ENCODE data around the gene GLIS1. TPM values are rescaled to one million over a fixed set of nuclear protein-coding genes. Genes with fewer than 3 reads are reported as not detected.

The GLIS1 gene
- total RNA-seq, 1 experiment from 2014 or later = 0.39 TPM

DNA sequence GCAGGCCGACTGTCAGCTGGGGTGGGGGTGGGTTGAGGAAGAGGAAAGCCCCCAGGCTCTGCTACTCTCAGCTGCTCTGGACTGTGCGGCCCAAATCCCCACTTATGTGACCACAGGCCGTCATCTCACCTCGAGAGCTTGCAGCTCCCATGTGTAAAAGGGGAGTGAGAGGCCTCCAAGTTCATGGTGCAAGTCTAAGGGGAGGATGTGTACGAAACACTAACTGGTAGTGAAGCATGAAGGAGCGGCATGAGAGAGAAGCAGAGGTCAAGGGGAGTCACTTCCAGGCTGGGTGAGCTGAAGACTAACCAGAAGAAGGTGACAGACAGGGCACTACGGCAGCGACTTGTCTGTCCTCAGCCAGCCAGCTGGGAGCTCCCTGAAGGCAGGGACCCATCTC lies 43.8 kb downstream of the GLIS1 start:
- intact Hi-C loops (cut with micrococcal nuclease) = no loop called here
- Histone ChIP-seq H3K27me3 (ENCODE audit: insufficient read depth, low read length) (no peaks in the 10 kb centered on the region), H3K79me2 (ENCODE audit: insufficient read depth, low read length) (no peaks in the 10 kb centered on the region), H3K36me3 (ENCODE audit: control insufficient read depth in 1 of 2, insufficient read depth in 2 of 2, low read length in 2 of 2) (no peaks in the 10 kb centered on the region), H3K4me1 (ENCODE audit: control insufficient read depth in 1 of 2, insufficient read depth in 2 of 2, low read length in 2 of 2) (no peaks in the 10 kb centered on the region), H3K9me2 (ENCODE audit: insufficient read depth) (no peaks in the 10 kb centered on the region), H3K9ac (ENCODE audit: low read length) (no peak overlapping the region), H3K4me2 (ENCODE audit: low read length) (no peak overlapping the region), H3K9me3 (ENCODE audit: control insufficient read depth in 1 of 2, insufficient read depth in 1 of 2, low read depth in 1 of 2, low read length in 2 of 2) (no peaks in the 10 kb centered on the region), H2AFZ (ENCODE audit: low read depth, low read length, poor library complexity, severe bottlenecking) (no peak overlapping the region), H4K20me1 (ENCODE audit: insufficient read depth) (no peaks in the 10 kb centered on the region), H3K4me3 (replicated peaks in 1 of 2; ENCODE audit: low read depth in 1 of 2, low read length in 2 of 2) (no peak overlapping the region), H3K27ac (ENCODE audit: low read depth, low read length) (no peak overlapping the region)
- ChIA-PET RAD21 (ENCODE audit: low non-redundant PET in 1 of 2, low total read pairs in 2 of 2, uncharacterized antibody in 2 of 2, unreplicated experiment in 2 of 2) (no interaction called here), POLR2A (no interaction called here), CTCF (interaction anchor here (0.6 kb wide), 1 partner anchor 13 kb away, joined by 4 read pairs; no protein-coding TSS in a partner anchor)
- TF ChIP-seq, protein P1, sequence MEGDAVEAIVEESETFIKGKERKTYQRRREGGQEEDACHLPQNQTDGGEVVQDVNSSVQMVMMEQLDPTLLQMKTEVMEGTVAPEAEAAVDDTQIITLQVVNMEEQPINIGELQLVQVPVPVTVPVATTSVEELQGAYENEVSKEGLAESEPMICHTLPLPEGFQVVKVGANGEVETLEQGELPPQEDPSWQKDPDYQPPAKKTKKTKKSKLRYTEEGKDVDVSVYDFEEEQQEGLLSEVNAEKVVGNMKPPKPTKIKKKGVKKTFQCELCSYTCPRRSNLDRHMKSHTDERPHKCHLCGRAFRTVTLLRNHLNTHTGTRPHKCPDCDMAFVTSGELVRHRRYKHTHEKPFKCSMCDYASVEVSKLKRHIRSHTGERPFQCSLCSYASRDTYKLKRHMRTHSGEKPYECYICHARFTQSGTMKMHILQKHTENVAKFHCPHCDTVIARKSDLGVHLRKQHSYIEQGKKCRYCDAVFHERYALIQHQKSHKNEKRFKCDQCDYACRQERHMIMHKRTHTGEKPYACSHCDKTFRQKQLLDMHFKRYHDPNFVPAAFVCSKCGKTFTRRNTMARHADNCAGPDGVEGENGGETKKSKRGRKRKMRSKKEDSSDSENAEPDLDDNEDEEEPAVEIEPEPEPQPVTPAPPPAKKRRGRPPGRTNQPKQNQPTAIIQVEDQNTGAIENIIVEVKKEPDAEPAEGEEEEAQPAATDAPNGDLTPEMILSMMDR (IDR thresholded peaks at IDR 0.05 in 2 of 3, conservative IDR thresholded peaks at IDR 0.05 in 1 of 3; ENCODE audit: borderline replicate concordance in 1 of 3, insufficient read depth in 1 of 3, low read depth in 2 of 3, low read length in 2 of 3) = no peak
- TF ChIP-seq SRF (IDR thresholded peaks at IDR 0.05; ENCODE audit: low read depth) (no peak), EZH2 (IDR thresholded peaks at IDR 0.05) (no peak), YY1 (IDR thresholded peaks at IDR 0.05; ENCODE audit: extremely low read depth, insufficient replicate concordance, low read depth, low read length) (no peak), EZH2phosphoT487 (IDR thresholded peaks at IDR 0.05; ENCODE audit: borderline replicate concordance) (no peak), ZFX (IDR thresholded peaks at IDR 0.05) (no peak), FOSL1 (IDR thresholded peaks at IDR 0.05; ENCODE audit: low read depth) (no peak), POLR2A (IDR thresholded peaks at IDR 0.05; ENCODE audit: borderline replicate concordance, extremely low read depth, insufficient read depth, insufficient read length) (no peak), SIN3A (IDR thresholded peaks at IDR 0.05; ENCODE audit: low read depth) (no peak), JUND (IDR thresholded peaks at IDR 0.05) (no peak), CEBPB (IDR thresholded peaks at IDR 0.05; ENCODE audit: low read depth) (no peak), EGR1 (IDR thresholded peaks at IDR 0.05; ENCODE audit: low read depth) (no peak), ELF1 (IDR thresholded peaks at IDR 0.05; ENCODE audit: borderline replicate concordance, low read depth) (no peak), TCF7L2 (IDR thresholded peaks at IDR 0.05; ENCODE audit: borderline replicate concordance, extremely low read depth, insufficient read depth, insufficient read length) (no peak)
- TF ChIP-seq, protein P2, sequence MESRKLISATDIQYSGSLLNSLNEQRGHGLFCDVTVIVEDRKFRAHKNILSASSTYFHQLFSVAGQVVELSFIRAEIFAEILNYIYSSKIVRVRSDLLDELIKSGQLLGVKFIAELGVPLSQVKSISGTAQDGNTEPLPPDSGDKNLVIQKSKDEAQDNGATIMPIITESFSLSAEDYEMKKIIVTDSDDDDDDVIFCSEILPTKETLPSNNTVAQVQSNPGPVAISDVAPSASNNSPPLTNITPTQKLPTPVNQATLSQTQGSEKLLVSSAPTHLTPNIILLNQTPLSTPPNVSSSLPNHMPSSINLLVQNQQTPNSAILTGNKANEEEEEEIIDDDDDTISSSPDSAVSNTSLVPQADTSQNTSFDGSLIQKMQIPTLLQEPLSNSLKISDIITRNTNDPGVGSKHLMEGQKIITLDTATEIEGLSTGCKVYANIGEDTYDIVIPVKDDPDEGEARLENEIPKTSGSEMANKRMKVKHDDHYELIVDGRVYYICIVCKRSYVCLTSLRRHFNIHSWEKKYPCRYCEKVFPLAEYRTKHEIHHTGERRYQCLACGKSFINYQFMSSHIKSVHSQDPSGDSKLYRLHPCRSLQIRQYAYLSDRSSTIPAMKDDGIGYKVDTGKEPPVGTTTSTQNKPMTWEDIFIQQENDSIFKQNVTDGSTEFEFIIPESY (IDR thresholded peaks at IDR 0.05; ENCODE audit: extremely low read depth, insufficient replicate concordance, low read length) = no peak
- TF ChIP-seq, protein P3, sequence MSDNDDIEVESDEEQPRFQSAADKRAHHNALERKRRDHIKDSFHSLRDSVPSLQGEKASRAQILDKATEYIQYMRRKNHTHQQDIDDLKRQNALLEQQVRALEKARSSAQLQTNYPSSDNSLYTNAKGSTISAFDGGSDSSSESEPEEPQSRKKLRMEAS (IDR thresholded peaks at IDR 0.05) = no peak
- BruUV-seq (replicated peaks) = no TSS peak
- DNase-seq (ENCODE audit: low read depth, low spot score) = no peak
- no peak for ATAC-seq
